Activated CD8-positive, alpha-beta memory T cell treated with anti-CD3 and anti-CD28 coated beads for 4 hours (primary cell): ENCODE results near the gene HS1BP3.

ENCODE experiments used
- DNase-seq, 2 donors: peaks; one replicate each; pipeline ENCODE4 v3.0.0-alpha.2; 2020; ENCODE audit warnings: low read depth in 2 of 2

The HS1BP3 gene

GRCh38 chr2:20674974-20675679 is 24.2 kb upstream of the HS1BP3 start:
- DNase-seq, result no peak

- no peak for DNase-seq
Observed at GRCh38 chr2:20674309-20674965, 23.5 kb upstream of the HS1BP3 start.

GRCh38 chr2:20673686-20674308 is 22.9 kb upstream of the HS1BP3 start:
- DNase-seq, result no peak

GRCh38 chr2:20672201-20672951 is 21.5 kb upstream of the HS1BP3 start:
- no peak for DNase-seq

GRCh38 chr2:20671736-20672080 is 20.8 kb upstream of the HS1BP3 start:
- no peak for DNase-seq

GRCh38 chr2:20671036-20671735 is 20.3 kb upstream of the HS1BP3 start:
- DNase-seq, result no peak

GRCh38 chr2:20670315-20671035 is 19.6 kb upstream of the HS1BP3 start:
- no peak for DNase-seq

GRCh38 chr2:20669562-20670314 is 18.8 kb upstream of the HS1BP3 start:
- no peak for DNase-seq

GRCh38 chr2:20668871-20669475 is 18.1 kb upstream of the HS1BP3 start:
- DNase-seq, result no peak

- DNase-seq, result no peak
Observed at GRCh38 chr2:20668451-20668850, 17.6 kb upstream of the HS1BP3 start.

- no peak for DNase-seq
Observed at GRCh38 chr2:20667531-20668401, 16.9 kb upstream of the HS1BP3 start.

GRCh38 chr2:20667151-20667530 is 16.2 kb upstream of the HS1BP3 start:
- DNase-seq, result no peak

GRCh38 chr2:20666304-20667150 is 15.6 kb upstream of the HS1BP3 start, which contains the start of gene GDF7:
Gene GDF7, plus strand, starts transcription at chr2:20667144. Its CDS starts 96 bp downstream, at chr2:20667240.
- DNase-seq, result no peak

GRCh38 chr2:20666005-20666303 is 15.1 kb upstream of the HS1BP3 start:
- no peak for DNase-seq

- no peak for DNase-seq
Observed at GRCh38 chr2:20665243-20666004, 14.5 kb upstream of the HS1BP3 start.

- DNase-seq, result no peak
Observed at GRCh38 chr2:20664431-20665242, 13.7 kb upstream of the HS1BP3 start.

- DNase-seq, result no peak
Observed at GRCh38 chr2:20664071-20664390, 13.1 kb upstream of the HS1BP3 start.
